ENCODE data around the gene PCGF3.

Gene PCGF3

GRCh38 chr4:815464-816146 lies 110.0 kb downstream of the PCGF3 start:
- Histone ChIP-seq H3K4me1 (ENCODE audit: control insufficient read depth, insufficient read depth, low read length) (peaks cover 5% of the 10 kb centered on the region), H3K36me3 (ENCODE audit: control insufficient read depth, insufficient read depth, low read length) (no peaks in the 10 kb centered on the region), H3K27me3 (ENCODE audit: control insufficient read depth, insufficient read depth, low read length) (no peaks in the 10 kb centered on the region), H3K4me3 (ENCODE audit: low read length) (peak overlapping the region; percentile 13), H3K9ac (ENCODE audit: low read length) (no peak overlapping the region), H3K27ac (ENCODE audit: low read depth, low read length) (no peak overlapping the region)

- Histone ChIP-seq H3K27ac (ENCODE audit: low read depth, low read length) (no peak overlapping the region), H3K4me1 (ENCODE audit: control insufficient read depth, insufficient read depth, low read length) (peaks cover 5% of the 10 kb centered on the region), H3K27me3 (ENCODE audit: control insufficient read depth, insufficient read depth, low read length) (peaks cover 4% of the 10 kb centered on the region), H3K4me3 (ENCODE audit: low read length) (no peak overlapping the region), H3K36me3 (ENCODE audit: control insufficient read depth, insufficient read depth, low read length) (no peaks in the 10 kb centered on the region), H3K9ac (ENCODE audit: low read length) (no peak overlapping the region)
Measured at GRCh38 chr4:818106-818921, 112.7 kb downstream of the PCGF3 start.

GRCh38 chr4:819401-820229 lies 114.0 kb downstream of the PCGF3 start:
- Histone ChIP-seq H3K27me3 (ENCODE audit: control insufficient read depth, insufficient read depth, low read length) (peaks cover 14% of the 10 kb centered on the region), H3K36me3 (ENCODE audit: control insufficient read depth, insufficient read depth, low read length) (no peaks in the 10 kb centered on the region), H3K27ac (ENCODE audit: low read depth, low read length) (no peak overlapping the region), H3K9ac (ENCODE audit: low read length) (no peak overlapping the region), H3K4me3 (ENCODE audit: low read length) (no peak overlapping the region), H3K4me1 (ENCODE audit: control insufficient read depth, insufficient read depth, low read length) (peaks cover 5% of the 10 kb centered on the region)
